K562 (cell line): Measurements from ENCODE around the gene SLC13A4. TPM values are rescaled to one million over a fixed set of nuclear protein-coding genes. Genes with fewer than 3 reads are reported as not detected.

Source experiments
- ARID3A ChIP-seq: IDR thresholded peaks from 2 replicates; pipeline ENCODE4 v1.6.1; 2012; ENCODE audit warnings: low read depth, low read length, improper control_type of control experiment, borderline replicate concordance
- CBX1 ChIP-seq: sonication (generic); IDR thresholded peaks from 2 replicates; pipeline ENCODE4 v1.6.1; 2016; ENCODE audit warnings: antibody characterized with exemption, low read depth, mild to moderate bottlenecking
- CBX8 ChIP-seq: fragments of 200-600 bp; sonication (generic); IDR thresholded peaks from 2 replicates; pipeline ENCODE4 v1.6.1; 2012; ENCODE audit warnings: borderline replicate concordance, mixed run types, low read depth, mild to moderate bottlenecking, moderate library complexity, mixed read lengths, low read length, control low read depth, inconsistent platforms; ENCODE audit not compliant: poor library complexity, severe bottlenecking; ENCODE audit errors: extremely low read depth
- DLX4 ChIP-seq: fragments of 250-450 bp; sonication (Bioruptor Pico); IDR thresholded peaks from 2 replicates; pipeline ENCODE4 v1.6.1; 2021; ENCODE audit warnings: mild to moderate bottlenecking
- ESRRB ChIP-seq: fragments of 250-450 bp; sonication (Bioruptor Pico); IDR thresholded peaks from 2 replicates; pipeline ENCODE4 v1.5.0; 2020; ENCODE audit warnings: mild to moderate bottlenecking, moderate library complexity, borderline replicate concordance
- ETS2 ChIP-seq: IDR thresholded peaks from 2 replicates; pipeline ENCODE4 v1.6.1; 2016; ENCODE audit warnings: borderline replicate concordance, missing genetic modification characterization, mild to moderate bottlenecking, moderate library complexity, missing compliant biosample characterization; ENCODE audit not compliant: poor library complexity, severe bottlenecking
- FUS ChIP-seq: fragments of 200-400 bp; formaldehyde crosslinking; optimal IDR thresholded peaks from 2 replicates; pipeline ENCODE3; 2017; ENCODE audit warnings: low read depth, low read length
- GTF2A2 ChIP-seq: IDR thresholded peaks from 2 replicates; pipeline ENCODE4 v1.6.1; 2016; ENCODE audit warnings: mild to moderate bottlenecking, missing genetic modification characterization, missing compliant biosample characterization
- MCM2 ChIP-seq: fragments of 450-650 bp; IDR thresholded peaks from 2 replicates; pipeline ENCODE4 v1.6.1; 2017; ENCODE audit warnings: low read depth, mild to moderate bottlenecking
- MTF1 ChIP-seq: fragments of 250-450 bp; sonication (Bioruptor Pico); IDR thresholded peaks from 2 replicates; pipeline ENCODE4 v1.9.0; 2021; ENCODE audit warnings: moderate library complexity, mild to moderate bottlenecking, inconsistent platforms, borderline replicate concordance
- MXD1 ChIP-seq: fragments of 250-450 bp; sonication (Bioruptor Pico); IDR thresholded peaks from 2 replicates; pipeline ENCODE4 v1.8.0; 2021; ENCODE audit warnings: borderline replicate concordance, mild to moderate bottlenecking, moderate library complexity; ENCODE audit not compliant: poor library complexity, severe bottlenecking
- NCOA6 ChIP-seq: fragments of 450-650 bp; IDR thresholded peaks from 2 replicates; pipeline ENCODE4 v1.6.1; 2017; ENCODE audit warnings: mild to moderate bottlenecking
- NFATC3 ChIP-seq: fragments of 450-650 bp; IDR thresholded peaks from 2 replicates; pipeline ENCODE4 v1.6.1; 2017; ENCODE audit warnings: mild to moderate bottlenecking
- NR1H2 ChIP-seq: sonication (generic); formaldehyde crosslinking; IDR thresholded peaks from 2 replicates; pipeline ENCODE4 v1.4.0; 2020; ENCODE audit warnings: mild to moderate bottlenecking, missing genetic modification reagents
- PHF21A ChIP-seq: fragments of 450-650 bp; IDR thresholded peaks from 2 replicates; pipeline ENCODE4 v1.6.1; 2017; ENCODE audit warnings: low read depth, borderline replicate concordance
- POLR2B ChIP-seq: fragments of 450-650 bp; IDR thresholded peaks from 2 replicates; pipeline ENCODE4 v1.6.1; 2018; ENCODE audit warnings: low read depth; ENCODE audit not compliant: partially characterized antibody
- RFX1 ChIP-seq: fragments of 450-650 bp; IDR thresholded peaks from 2 replicates; pipeline ENCODE4 v1.6.1; 2016; ENCODE audit warnings: mild to moderate bottlenecking, moderate library complexity
- RFX7 ChIP-seq: fragments of 250-450 bp; sonication (Bioruptor Pico); IDR thresholded peaks from 2 replicates; pipeline ENCODE4 v1.5.1; 2021; ENCODE audit warnings: mild to moderate bottlenecking
- RNF2 ChIP-seq: sonication (generic); IDR thresholded peaks from 2 replicates; pipeline ENCODE4 v1.6.1; 2016
- RUNX1 ChIP-seq: sonication (generic); IDR thresholded peaks from 2 replicates; pipeline ENCODE4 v1.6.1; 2016; ENCODE audit warnings: antibody characterized with exemption, low read depth
- ZBTB26 ChIP-seq: fragments of 450-650 bp; formaldehyde crosslinking; IDR thresholded peaks from 2 replicates; pipeline ENCODE4 v1.4.0; 2022; ENCODE audit warnings: missing genetic modification characterization
- ZBTB9 ChIP-seq: fragments of 450-650 bp; formaldehyde crosslinking; IDR thresholded peaks from 2 replicates; pipeline ENCODE4 v1.4.0; 2020; ENCODE audit warnings: mild to moderate bottlenecking, moderate library complexity
- ZNF395 ChIP-seq: fragments of 200-800 bp; sonication (Bioruptor generic); IDR thresholded peaks from 2 replicates; pipeline ENCODE4 v1.6.1; 2017; ENCODE audit warnings: missing genetic modification characterization, missing compliant biosample characterization
- polyA plus RNA-seq, 8 experiments: library from polyadenylated mRNA; depleted of rRNA in 4 of 8; stranded (reverse) in 5 of 8; unstranded in 3 of 8; fragments of >200 nt; fragmentation: Nextera tagmentation in 2 of 8; fragmentation: Illumina TruSeq in 1 of 8; extraction: Ambion mirVana in 2 of 8; extraction: Trizol in 1 of 8; gene quantifications; 2 replicates each; pipeline versions ENCODE4 v1.2.1 to v1.2.3, GENCODE V29; 2011 to 2014; ENCODE audit warnings: inconsistent platforms in 1 of 8, missing spikeins in 1 of 8
- total RNA-seq, 7 experiments: library from RNA; depleted of rRNA in 6 of 7; stranded (reverse); fragments of >200 nt in 6 of 7; fragmentation: Illumina TruSeq in 2 of 7; extraction: Trizol in 2 of 7; gene quantifications; 2 replicates each; pipeline versions ENCODE4 v1.2.1 to v1.2.3, GENCODE V29; 2011 to 2021; ENCODE audit warnings: low replicate concordance in 1 of 7

SLC13A4 gene
- total and polyA plus RNA-seq, 9 of the 15 experiments (the other 6 are each of a cell fraction or from before 2014, with no cell fraction given), result 0.11 to 1.0 (median 0.36) TPM

GRCh38 chr7:135664046-135664589 is 63.9 kb downstream of the SLC13A4 start (continued):
- TF ChIP-seq ARID3A (peak; percentile 99), ZBTB26 (CRISPR knock-in tag) (no peak), NFATC3 (peak; percentile 68; the same call in 1 of the 2 replicates), FUS (no peak), RFX7 (CRISPR knock-in tag) (no peak), NR1H2 (no peak), CBX8 (no peak), DLX4 (no peak), PHF21A (no peak), MXD1 (CRISPR knock-in tag) (no peak), GTF2A2 (tag) (no peak), ZNF395 (CRISPR knock-in tag) (peak; percentile 79; the same call in 1 of the 2 replicates), RFX1 (no peak), ZBTB9 (CRISPR knock-in tag) (no peak), MCM2 (no peak), RUNX1 (no peak), NCOA6 (no peak), POLR2B (no peak), ESRRB (CRISPR knock-in tag) (no peak), RNF2 (peak; percentile 60; the same call in 1 of the 2 replicates), MTF1 (no peak), CBX1 (no peak), ETS2 (tag) (no peak)
